Measurements from ENCODE around the gene RPRD1A.
"Not testable (repeated sequence)": the region's sequence is repeated elsewhere in the genome, so short reads cannot be mapped to it uniquely, and the experiment has no call there.

Gene RPRD1A

DNA sequence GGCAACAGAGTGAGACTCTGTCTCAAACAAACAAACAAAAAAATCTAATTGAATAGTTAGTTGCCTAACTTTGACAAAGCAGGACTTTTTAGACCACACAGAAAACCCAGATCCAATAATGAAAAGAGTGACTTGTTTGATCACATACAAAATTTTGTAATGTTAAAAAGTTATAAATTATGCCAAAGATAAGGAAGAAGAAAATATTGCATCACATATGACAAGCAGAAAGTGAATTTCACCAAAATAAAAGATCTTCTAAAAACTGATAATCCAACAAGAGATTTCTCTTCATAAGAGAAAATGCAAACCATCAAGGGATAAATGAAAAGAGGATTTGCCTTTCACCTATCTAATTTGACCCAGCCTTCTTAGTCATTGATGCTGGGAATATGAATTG lies 97.7 kb downstream of the RPRD1A start:
- no peak for DNase-seq (ENCODE audit: low spot score)

DNA sequence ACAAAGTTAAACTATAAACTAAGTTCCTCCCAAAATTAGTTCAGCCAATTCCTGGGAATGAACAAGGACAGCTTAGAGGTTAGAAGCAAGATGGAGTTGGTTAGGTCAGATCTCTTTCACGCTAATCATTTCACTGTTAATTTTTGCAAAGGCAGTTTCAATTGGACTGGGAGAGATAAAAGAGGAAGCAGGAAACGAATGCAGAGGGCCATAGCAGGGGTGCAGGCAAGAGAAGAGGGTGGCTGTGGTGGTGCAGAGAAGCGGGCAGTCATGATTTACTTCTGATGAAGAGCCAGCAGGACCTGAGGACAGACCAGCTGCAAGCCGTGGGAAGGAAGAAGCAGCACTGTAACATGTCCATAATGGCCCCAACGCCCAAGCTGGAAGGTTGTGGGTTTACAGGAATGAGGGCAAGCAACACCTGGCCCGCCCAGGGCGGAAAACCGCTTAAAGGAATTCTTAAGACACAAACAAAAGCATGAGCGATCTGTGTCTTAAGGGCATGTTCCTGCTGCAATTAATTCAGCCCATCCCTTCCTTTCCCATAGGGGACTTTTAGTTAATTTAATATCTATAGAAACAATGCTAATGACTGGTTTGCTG lies 99.0 kb downstream of the RPRD1A start:
- no peak for DNase-seq (ENCODE audit: low spot score)

DNA sequence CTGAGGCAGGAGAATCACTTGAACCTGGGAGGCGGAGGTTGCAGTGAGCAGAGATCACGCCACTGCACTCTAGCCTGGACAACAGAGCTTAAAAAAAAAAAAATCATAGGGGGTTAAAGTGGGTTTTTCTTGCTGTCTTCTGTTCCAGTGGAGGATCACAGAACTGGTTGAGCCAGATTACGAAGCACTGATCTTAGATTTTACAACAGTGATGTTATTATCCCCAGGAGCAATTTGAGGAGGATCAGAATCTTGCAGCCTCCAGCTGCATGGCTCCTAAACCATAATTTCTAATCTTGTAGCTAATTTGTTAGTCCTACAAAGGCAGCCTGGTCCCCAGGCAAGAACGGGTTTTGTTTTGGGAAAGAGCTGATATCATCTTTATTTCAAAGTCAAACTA lies 99.5 kb downstream of the RPRD1A start:
- not testable (repeated sequence) for DNase-seq (ENCODE audit: low spot score)

DNA sequence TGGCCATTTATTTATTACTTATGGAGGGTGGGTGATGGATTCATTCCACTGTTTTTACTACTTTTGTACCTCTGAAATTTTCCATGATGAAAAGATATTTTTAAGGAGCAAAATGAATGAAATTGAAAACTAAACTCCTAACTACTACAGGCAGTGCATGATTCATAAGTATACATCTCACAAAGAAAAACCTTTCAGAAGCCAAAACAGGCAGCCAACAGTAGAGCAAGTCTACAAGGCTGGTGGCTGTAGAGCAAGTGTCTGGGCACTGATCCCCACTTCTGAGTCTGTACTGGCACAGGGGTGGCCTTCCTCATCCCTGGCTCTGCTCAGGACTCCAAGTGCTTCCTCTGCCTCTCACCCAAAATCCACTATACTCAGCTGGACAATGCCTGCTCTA lies 103.0 kb downstream of the RPRD1A start:
- no peak for DNase-seq (ENCODE audit: low spot score)

DNA sequence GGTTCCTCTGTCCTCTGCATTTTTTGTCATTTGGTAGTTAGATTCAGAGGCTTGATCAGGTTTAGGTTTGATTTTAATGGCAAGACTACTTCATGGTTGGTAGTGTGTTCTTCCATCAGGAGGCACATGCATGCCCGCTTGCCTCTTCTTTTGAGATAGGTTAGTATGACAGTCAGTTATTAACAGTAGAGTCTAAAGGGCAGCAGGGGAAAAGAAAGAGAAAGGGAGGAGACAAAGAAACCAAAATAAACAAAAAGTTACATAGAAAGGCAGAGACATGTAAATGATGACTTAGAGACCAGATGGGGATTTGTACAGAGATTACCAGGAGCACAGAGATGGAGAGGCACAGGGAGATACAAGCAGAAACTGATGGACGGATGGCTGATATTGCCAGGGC lies 105.0 kb downstream of the RPRD1A start:
- DNase-seq (ENCODE audit: low spot score) = no peak

DNA sequence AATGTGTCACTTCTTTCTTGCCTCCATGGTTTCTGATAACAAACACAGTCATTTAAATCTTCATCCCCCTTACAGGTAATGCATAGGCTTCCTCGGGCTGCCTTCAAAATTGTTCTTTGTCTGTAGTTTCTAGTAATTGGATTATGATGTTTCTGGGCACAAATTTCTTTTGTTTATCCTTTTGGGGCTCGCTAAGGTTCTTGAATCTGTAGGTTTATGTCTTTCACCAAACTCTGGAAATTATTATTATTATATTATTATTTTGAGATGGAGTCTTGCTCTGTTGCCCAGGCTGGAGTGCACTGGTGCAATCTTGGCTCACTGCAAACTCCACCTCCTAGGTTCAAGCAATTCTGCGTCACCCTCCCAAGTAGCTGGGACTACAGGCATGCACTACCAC lies 111.1 kb downstream of the RPRD1A start:
- no peak for DNase-seq (ENCODE audit: low spot score)

DNA sequence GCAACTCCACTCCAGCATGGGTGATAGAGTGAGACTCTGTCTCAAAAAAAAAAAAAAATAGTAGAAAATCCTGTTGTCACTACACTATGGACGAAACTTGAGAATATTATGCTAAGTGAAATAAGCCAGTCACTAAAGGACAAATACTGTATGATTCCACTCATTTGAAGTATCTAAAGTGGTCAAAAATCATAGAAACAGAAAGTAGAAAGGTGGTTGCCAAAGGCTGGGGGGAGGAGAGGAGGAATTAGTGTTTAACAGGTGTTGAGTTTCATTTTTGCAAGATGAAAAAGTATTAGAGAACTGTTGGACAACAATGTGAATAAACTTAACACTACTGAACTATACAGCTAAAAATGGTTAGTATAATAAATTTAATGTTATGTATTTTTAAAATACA lies 113.7 kb downstream of the RPRD1A start:
- DNase-seq (ENCODE audit: low spot score) = no peak

DNA sequence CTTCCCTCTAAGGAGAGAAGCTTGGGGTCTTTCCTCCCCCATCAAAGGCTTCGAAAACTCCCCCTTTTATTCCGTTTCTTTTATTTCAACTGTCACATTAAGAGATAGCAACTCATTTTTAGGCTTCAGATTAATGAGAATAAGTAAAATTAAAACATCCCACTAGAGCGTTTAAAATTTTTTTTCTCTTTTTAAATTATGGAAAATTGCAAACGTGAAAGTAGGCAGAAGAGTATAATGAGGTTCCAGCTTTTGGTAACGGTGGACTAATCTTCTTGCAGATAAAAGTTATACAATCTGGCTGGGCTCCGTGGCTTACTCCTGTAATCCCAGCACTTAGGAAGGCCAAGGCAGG lies 116.8 kb downstream of the RPRD1A start:
- DNase-seq (ENCODE audit: low spot score) = no peak

DNA sequence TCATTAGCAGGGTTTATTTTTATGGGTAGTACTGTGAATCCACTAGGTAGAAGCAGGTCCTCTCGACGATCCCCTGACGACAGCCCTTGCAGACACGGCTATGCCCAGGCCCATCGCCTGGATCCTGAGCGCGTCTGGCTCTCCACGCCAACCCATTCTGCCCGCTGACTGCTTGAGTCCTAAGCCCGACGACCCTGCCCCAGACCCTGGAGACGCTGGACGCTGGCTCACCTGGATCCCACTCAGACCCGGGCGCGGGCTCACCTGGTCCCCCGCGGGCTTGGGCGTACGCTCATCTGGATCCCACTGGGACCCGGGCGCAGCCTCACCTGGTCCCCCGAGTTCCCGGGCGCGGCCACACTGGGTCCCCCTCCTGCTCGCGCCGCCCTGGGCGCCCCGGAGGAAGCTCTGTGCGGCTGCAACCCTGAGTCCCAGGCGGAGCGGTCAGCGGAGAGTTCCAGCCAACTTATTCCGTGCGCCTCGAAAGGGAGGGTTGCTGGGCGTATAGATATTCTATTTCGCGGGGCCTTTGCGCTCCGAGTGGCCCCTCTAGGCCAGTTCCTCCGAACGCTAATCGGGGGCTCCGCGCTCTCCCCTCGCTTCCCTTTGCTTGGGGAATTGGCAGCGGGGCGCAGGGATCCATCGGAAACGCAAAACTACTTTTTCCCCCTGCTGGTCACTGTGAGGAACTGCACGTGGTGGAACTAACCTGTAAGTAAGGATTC lies 117.3 kb downstream of the RPRD1A start:
- DNase-seq (ENCODE audit: low spot score) = peak; percentile 67

DNA sequence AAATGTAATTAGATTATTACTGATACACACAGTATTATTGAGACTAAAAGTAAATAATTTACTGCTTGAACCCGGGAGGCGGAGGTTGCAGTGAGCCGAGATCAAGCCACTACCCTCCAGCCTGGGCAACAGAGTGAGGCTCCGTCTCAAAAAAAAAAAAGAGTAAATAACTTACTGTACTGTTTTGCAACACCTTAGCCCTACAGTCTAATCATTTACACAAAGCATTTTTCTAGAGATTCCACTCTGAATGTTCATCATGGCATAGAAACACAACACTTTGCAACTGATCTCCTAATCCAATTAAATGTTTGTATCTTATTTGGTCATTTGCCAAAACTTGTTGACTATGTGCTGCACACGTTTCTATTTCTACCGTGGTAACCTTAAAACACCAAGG lies 118.3 kb downstream of the RPRD1A start:
- no peak for DNase-seq (ENCODE audit: low spot score)

DNA sequence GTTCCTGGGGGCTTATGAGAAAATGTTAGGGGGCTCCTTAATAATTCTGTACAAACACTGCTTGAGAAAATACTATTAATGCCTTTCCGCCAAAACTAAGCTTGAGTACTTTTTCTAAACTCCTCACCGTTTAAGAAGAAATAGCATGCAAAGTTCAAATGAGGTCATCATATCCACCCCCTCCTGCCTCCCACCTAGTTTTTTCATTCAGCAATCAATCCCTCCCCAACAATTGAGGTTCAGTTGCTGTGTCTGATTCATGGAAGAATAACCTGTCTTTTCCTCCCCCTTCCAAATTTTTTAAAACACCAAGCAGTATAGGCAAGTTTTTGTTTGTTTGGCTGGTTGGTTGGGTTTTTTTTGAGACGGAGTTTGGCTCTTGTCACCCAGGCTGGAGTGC lies 119.3 kb downstream of the RPRD1A start:
- DNase-seq (ENCODE audit: low spot score) = no peak

DNA sequence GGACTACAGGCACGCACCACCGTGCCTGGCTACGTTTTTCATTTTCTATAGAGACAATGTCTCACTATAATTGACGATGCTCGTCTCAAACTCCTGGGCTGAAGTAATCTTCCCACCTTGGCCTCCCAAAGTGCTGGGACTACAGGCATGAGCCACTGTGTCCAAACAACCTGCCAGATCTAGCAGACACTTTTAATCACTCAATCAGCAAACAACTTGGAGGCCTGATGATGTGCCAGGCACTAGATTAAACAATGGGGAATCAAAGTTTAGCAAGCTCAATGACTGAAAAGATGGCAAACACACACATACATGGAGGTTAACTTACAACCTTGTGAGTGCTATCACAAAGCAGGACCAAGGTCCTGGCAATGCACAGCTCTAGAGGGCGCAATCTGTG lies 124.7 kb downstream of the RPRD1A start:
- no peak for DNase-seq (ENCODE audit: low spot score)

DNA sequence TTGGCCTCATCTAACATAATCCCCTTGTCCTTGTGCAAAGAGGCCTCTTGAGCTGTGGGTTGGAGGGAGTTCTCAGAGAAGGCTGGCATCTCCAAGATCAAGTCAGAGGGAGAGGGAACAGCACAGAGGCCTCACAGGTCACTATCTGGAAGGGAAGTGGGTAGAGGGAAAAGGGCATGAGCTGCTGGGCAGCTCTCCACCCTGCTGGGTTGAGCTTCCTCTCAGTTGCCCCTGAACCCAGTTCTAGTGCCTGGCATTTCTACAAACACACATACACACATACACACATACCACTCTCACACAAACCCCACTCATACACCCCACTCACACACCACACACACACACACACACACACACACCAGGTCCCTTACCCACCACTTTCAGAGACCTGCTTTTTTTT lies 125.2 kb downstream of the RPRD1A start:
- DNase-seq (ENCODE audit: low spot score) = no peak

DNA sequence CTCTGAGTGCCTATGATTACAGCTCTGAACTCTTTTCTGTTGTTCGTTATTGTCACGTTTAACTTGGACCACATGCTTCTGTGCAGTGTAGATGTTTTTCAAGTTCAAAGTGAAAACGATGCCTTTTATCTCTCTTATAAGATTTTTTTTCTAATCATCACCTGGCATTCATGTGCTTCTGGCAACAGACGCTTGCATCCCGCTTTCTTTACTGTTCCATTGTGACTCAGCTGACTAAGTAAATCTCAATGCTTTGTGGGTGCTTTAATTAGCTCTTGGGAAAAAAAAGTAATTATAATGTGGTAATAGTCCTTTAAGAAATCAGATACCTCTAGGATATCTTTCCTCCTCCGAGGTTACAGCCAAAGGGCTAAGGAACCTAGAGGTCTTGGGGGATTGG lies 126.1 kb downstream of the RPRD1A start:
- DNase-seq (ENCODE audit: low spot score) = no peak

Data from cerebellar cortex (tissue), 1 donor.